Kidney epithelial cell (primary cell): Measurements from ENCODE around the gene ARHGAP33. TPM values are rescaled to one million over a fixed set of nuclear protein-coding genes. Genes with fewer than 3 reads are reported as not detected.
A peak's percentile ranks its signal among the peaks of the same experiment; 100 is the strongest.
"Not testable (repeated sequence)": the region's sequence is repeated elsewhere in the genome, so short reads cannot be mapped to it uniquely, and the experiment has no call there.

Source experiments
- DNase-seq: peaks from one replicate; pipeline ENCODE4 v3.0.0-alpha.2; 2010; ENCODE audit warnings: low read depth
- H3K27me3 ChIP-seq: 2 replicates; pipeline ENCODE4 v1.6.0; 2011; ENCODE audit warnings: low read length; ENCODE audit not compliant: control insufficient read depth, insufficient read depth
- H3K36me3 ChIP-seq: 2 replicates; pipeline ENCODE4 v1.5.1; 2011; ENCODE audit warnings: low read length; ENCODE audit not compliant: control insufficient read depth, insufficient read depth
- H3K4me3 ChIP-seq: 2 replicates; pipeline ENCODE4 v1.5.1; 2011; ENCODE audit warnings: low read depth, mild to moderate bottlenecking, control low read depth, low read length
- CTCF ChIP-seq: IDR thresholded peaks from 2 replicates; pipeline ENCODE4 v1.5.1; 2011; ENCODE audit warnings: mild to moderate bottlenecking, moderate library complexity, low read length, control low read depth, inconsistent platforms; ENCODE audit not compliant: insufficient read depth, poor library complexity, severe bottlenecking
- total RNA-seq: library from RNA; depleted of rRNA; stranded (reverse); fragments of >200 nt; gene quantifications from 2 replicates; pipeline ENCODE4 v1.2.3, GENCODE V29; 2015

The ARHGAP33 gene
- total RNA-seq, 1 donor from 2014 or later: 2.8 TPM

- TF ChIP-seq CTCF: no peak
- Histone ChIP-seq H3K36me3 (no peaks in the 10 kb centered on the region), H3K27me3 (no peaks in the 10 kb centered on the region), H3K4me3 (no peak overlapping the region)
- DNase-seq: peak; percentile 4
Observed at GRCh38 chr19:35828692-35829301, 53.4 kb downstream of the ARHGAP33 start.

GRCh38 chr19:35830986-35831385 lies 55.6 kb downstream of the ARHGAP33 start:
- no peak for DNase-seq
- Histone ChIP-seq H3K4me3 (no peak overlapping the region), H3K36me3 (no peaks in the 10 kb centered on the region), H3K27me3 (no peaks in the 10 kb centered on the region)
- no peak for TF ChIP-seq CTCF

GRCh38 chr19:35832054-35832453 lies 56.7 kb downstream of the ARHGAP33 start:
- DNase-seq: no peak
- Histone ChIP-seq H3K36me3 (no peaks in the 10 kb centered on the region), H3K4me3 (no peak overlapping the region), H3K27me3 (no peaks in the 10 kb centered on the region)
- TF ChIP-seq CTCF: no peak

- H3K27me3 ChIP-seq: no peaks in the 10 kb centered on the region
- no peak for DNase-seq
- TF ChIP-seq CTCF: no peak
- H3K4me3 ChIP-seq: no peak overlapping the region
- no peaks in the 10 kb centered on the region for H3K36me3 ChIP-seq
Observed at GRCh38 chr19:35833972-35834371, 58.6 kb downstream of the ARHGAP33 start.

GRCh38 chr19:35836096-35836495 lies 60.7 kb downstream of the ARHGAP33 start:
- not testable (repeated sequence) for H3K27me3 ChIP-seq, H3K36me3 ChIP-seq, H3K4me3 ChIP-seq, DNase-seq

Other genes starting within 250 kb of the ARHGAP33 start
- not detected in 2 replicates for gene SBSN, start 247.3 kb upstream of the ARHGAP33 start, total RNA-seq
- gene GAPDHS, start 242.1 kb upstream of the ARHGAP33 start, total RNA-seq: not detected in 2 replicates
- 160 and 166 TPM in 2 replicates for gene TMEM147, start 229.9 kb upstream of the ARHGAP33 start, total RNA-seq
- gene ATP4A, start 211.9 kb upstream of the ARHGAP33 start, total RNA-seq: not detected in 2 replicates
- not detected in 2 replicates for gene PMIS2, start 189.4 kb upstream of the ARHGAP33 start, total RNA-seq
- 12.3 and 14.1 TPM in 2 replicates for gene HAUS5, start 162.8 kb upstream of the ARHGAP33 start, total RNA-seq
- 115 and 121 TPM in 2 replicates for gene RBM42, start 146.5 kb upstream of the ARHGAP33 start, total RNA-seq
- not detected in 2 replicates for gene ETV2, start 133.8 kb upstream of the ARHGAP33 start, total RNA-seq
- gene COX6B1, start 127.2 kb upstream of the ARHGAP33 start, total RNA-seq: 347 and 569 TPM in 2 replicates
- gene UPK1A, start 109.0 kb upstream of the ARHGAP33 start, total RNA-seq: not detected in 2 replicates
- gene ZBTB32, start 71.0 kb upstream of the ARHGAP33 start, total RNA-seq: not detected in 2 replicates
- 18.4 and 31.8 TPM in 2 replicates for gene KMT2B, start 57.6 kb upstream of the ARHGAP33 start, total RNA-seq
- 1.9 and 8.8 TPM in 2 replicates for gene IGFLR1, start 33.1 kb upstream of the ARHGAP33 start, total RNA-seq
- gene U2AF1L4, start 30.1 kb upstream of the ARHGAP33 start, total RNA-seq: 15.5 and 17.6 TPM in 2 replicates
- 46.8 and 59.7 TPM in 2 replicates for gene PSENEN, start 29.9 kb upstream of the ARHGAP33 start, total RNA-seq
- 15.1 and 22.0 TPM in 2 replicates for gene LIN37, start 27.0 kb upstream of the ARHGAP33 start, total RNA-seq
- 0.17 and 0.82 TPM in 2 replicates for gene HSPB6, start 18.5 kb upstream of the ARHGAP33 start, total RNA-seq
- gene PROSER3, start 17.4 kb upstream of the ARHGAP33 start, total RNA-seq: 6.1 and 13.0 TPM in 2 replicates
- gene PRODH2, start 37.3 kb downstream of the ARHGAP33 start, total RNA-seq: not detected in 2 replicates
- gene NPHS1, start 76.9 kb downstream of the ARHGAP33 start, total RNA-seq: 0.68 and 0.92 TPM in 2 replicates
- 0.50 and 1.0 TPM in 2 replicates for gene KIRREL2, start 81.3 kb downstream of the ARHGAP33 start, total RNA-seq
- gene APLP1, start 93.0 kb downstream of the ARHGAP33 start, total RNA-seq: 6.3 and 9.3 TPM in 2 replicates
- gene NFKBID, start 125.0 kb downstream of the ARHGAP33 start, total RNA-seq: 6.1 and 6.2 TPM in 2 replicates
- not detected in 2 replicates for gene HCST, start 127.0 kb downstream of the ARHGAP33 start, total RNA-seq
- gene TYROBP, start 132.7 kb downstream of the ARHGAP33 start, total RNA-seq: 1.1 TPM in 1 of 2 replicates, not detected in the other
- 14.4 and 24.8 TPM in 2 replicates for gene LRFN3, start 160.8 kb downstream of the ARHGAP33 start, total RNA-seq
- 47.4 and 49.5 TPM in 2 replicates for gene SDHAF1, start 219.6 kb downstream of the ARHGAP33 start, total RNA-seq
- gene SYNE4, start 233.2 kb downstream of the ARHGAP33 start, total RNA-seq: 8.6 and 11.5 TPM in 2 replicates
- 17.5 and 22.4 TPM in 2 replicates for gene ALKBH6, start 238.6 kb downstream of the ARHGAP33 start, total RNA-seq